ENCODE data around the gene SAAL1.
"Not testable (repeated sequence)": the region's sequence is repeated elsewhere in the genome, so short reads cannot be mapped to it uniquely, and the experiment has no call there.

SAAL1 gene

GRCh38 chr11:18137186-18137800 lies 31.4 kb upstream of the SAAL1 start:
- H3K4me2 ChIP-seq (ENCODE audit: low read depth, low read length, poor library complexity, severe bottlenecking): no peak overlapping the region
- H3K9me2 ChIP-seq (replicated peaks; ENCODE audit: insufficient read depth, low read length): no peaks in the 10 kb centered on the region
- TF ChIP-seq CTCF (IDR thresholded peaks at IDR 0.05; ENCODE audit: insufficient read depth, low read length, poor library complexity, severe bottlenecking) (no peak), EZH2phosphoT487 (conservative IDR thresholded peaks at IDR 0.05; ENCODE audit: low read length) (no peak)
- no peaks in the 10 kb centered on the region for H3K9me3 ChIP-seq (ENCODE audit: insufficient read depth, low read length)
- H3K27me3 ChIP-seq (ENCODE audit: low read length): no peaks in the 10 kb centered on the region
- no peak overlapping the region for H2AFZ ChIP-seq (ENCODE audit: low read depth, low read length, severe bottlenecking)
- H4K20me1 ChIP-seq (ENCODE audit: low read depth, low read length): no peaks in the 10 kb centered on the region
- H3K27ac ChIP-seq (ENCODE audit: low read depth, low read length): no peak overlapping the region
- H3K36me3 ChIP-seq (ENCODE audit: low read length): no peaks in the 10 kb centered on the region
- no peaks in the 10 kb centered on the region for H3F3A ChIP-seq (ENCODE audit: insufficient read depth)
- H3K9ac ChIP-seq (ENCODE audit: low read length): no peak overlapping the region
- H3K4me3 ChIP-seq (ENCODE audit: insufficient read depth, low read length, poor library complexity, severe bottlenecking): no peak overlapping the region
- H3K79me2 ChIP-seq (ENCODE audit: insufficient read depth, low read length): no peaks in the 10 kb centered on the region

- Histone ChIP-seq H2AFZ (ENCODE audit: low read depth, low read length, severe bottlenecking) (no peak overlapping the region), H4K20me1 (ENCODE audit: low read depth, low read length) (no peaks in the 10 kb centered on the region), H3K9me2 (replicated peaks; ENCODE audit: insufficient read depth, low read length) (no peaks in the 10 kb centered on the region), H3K4me3 (ENCODE audit: insufficient read depth, low read length, poor library complexity, severe bottlenecking) (no peak overlapping the region), H3K27me3 (ENCODE audit: low read length) (no peaks in the 10 kb centered on the region), H3K9me3 (ENCODE audit: insufficient read depth, low read length) (no peaks in the 10 kb centered on the region), H3K79me2 (ENCODE audit: insufficient read depth, low read length) (no peaks in the 10 kb centered on the region), H3K36me3 (ENCODE audit: low read length) (no peaks in the 10 kb centered on the region), H3K4me2 (ENCODE audit: low read depth, low read length, poor library complexity, severe bottlenecking) (no peak overlapping the region), H3F3A (ENCODE audit: insufficient read depth) (no peaks in the 10 kb centered on the region), H3K27ac (ENCODE audit: low read depth, low read length) (no peak overlapping the region), H3K9ac (ENCODE audit: low read length) (no peak overlapping the region)
- TF ChIP-seq EZH2phosphoT487 (conservative IDR thresholded peaks at IDR 0.05; ENCODE audit: low read length): no peak
- no peak for TF ChIP-seq CTCF (IDR thresholded peaks at IDR 0.05; ENCODE audit: insufficient read depth, low read length, poor library complexity, severe bottlenecking)
Observed at GRCh38 chr11:18135308-18135707, 29.4 kb upstream of the SAAL1 start.

- no peaks in the 10 kb centered on the region for H3K9me3 ChIP-seq (ENCODE audit: insufficient read depth, low read length)
- no peaks in the 10 kb centered on the region for H4K20me1 ChIP-seq (ENCODE audit: low read depth, low read length)
- no peaks in the 10 kb centered on the region for H3K9me2 ChIP-seq (replicated peaks; ENCODE audit: insufficient read depth, low read length)
- H3K27ac ChIP-seq (ENCODE audit: low read depth, low read length): no peak within 1 kb of the TSS
- no peak within 1 kb of the TSS for H3K9ac ChIP-seq (ENCODE audit: low read length)
- no peaks in the 10 kb centered on the region for H3K27me3 ChIP-seq (ENCODE audit: low read length)
- H3K79me2 ChIP-seq (ENCODE audit: insufficient read depth, low read length): no peaks in the 10 kb centered on the region
- H3K4me3 ChIP-seq (ENCODE audit: insufficient read depth, low read length, poor library complexity, severe bottlenecking): no peak within 1 kb of the TSS
- no peaks in the 10 kb centered on the region for H3K36me3 ChIP-seq (ENCODE audit: low read length)
- no peak within 1 kb of the TSS for H3K4me2 ChIP-seq (ENCODE audit: low read depth, low read length, poor library complexity, severe bottlenecking)
- H3F3A ChIP-seq (ENCODE audit: insufficient read depth): no peaks in the 10 kb centered on the region
- no peak for TF ChIP-seq CTCF (IDR thresholded peaks at IDR 0.05; ENCODE audit: insufficient read depth, low read length, poor library complexity, severe bottlenecking)
- TF ChIP-seq EZH2phosphoT487 (conservative IDR thresholded peaks at IDR 0.05; ENCODE audit: low read length): no peak
- H2AFZ ChIP-seq (ENCODE audit: low read depth, low read length, severe bottlenecking): no peak within 1 kb of the TSS
Observed at GRCh38 chr11:18132341-18132740, 26.5 kb upstream of the SAAL1 start, which contains the start of gene MRGPRX3. MRGPRX3 (plus strand) TSS chr11:18132571; CDS start chr11:18137203, 4,632 bp downstream.

- not testable (repeated sequence) for H3K27me3 ChIP-seq (ENCODE audit: low read length); H3K4me2 ChIP-seq (ENCODE audit: low read depth, low read length, poor library complexity, severe bottlenecking); H4K20me1 ChIP-seq (ENCODE audit: low read depth, low read length); H3K9me2 ChIP-seq (replicated peaks; ENCODE audit: insufficient read depth, low read length); H3K79me2 ChIP-seq (ENCODE audit: insufficient read depth, low read length); H3K9me3 ChIP-seq (ENCODE audit: insufficient read depth, low read length); H3K4me3 ChIP-seq (ENCODE audit: insufficient read depth, low read length, poor library complexity, severe bottlenecking); H3K9ac ChIP-seq (ENCODE audit: low read length); H3K27ac ChIP-seq (ENCODE audit: low read depth, low read length); H3F3A ChIP-seq (ENCODE audit: insufficient read depth); H3K36me3 ChIP-seq (ENCODE audit: low read length); H2AFZ ChIP-seq (ENCODE audit: low read depth, low read length, severe bottlenecking)
Observed at GRCh38 chr11:18131115-18131514, 25.2 kb upstream of the SAAL1 start.

- not testable (repeated sequence) for H3F3A ChIP-seq (ENCODE audit: insufficient read depth)
Observed at GRCh38 chr11:18121331-18121828, 15.5 kb upstream of the SAAL1 start.

More at GRCh38 chr11:18121331-18121828, 15.5 kb upstream of the SAAL1 start:
- H2AFZ ChIP-seq (ENCODE audit: low read depth, low read length, severe bottlenecking); H3K4me2 ChIP-seq (ENCODE audit: low read depth, low read length, poor library complexity, severe bottlenecking); H3K9me3 ChIP-seq (ENCODE audit: insufficient read depth, low read length); H3K27me3 ChIP-seq (ENCODE audit: low read length); H3K36me3 ChIP-seq (ENCODE audit: low read length); H3K27ac ChIP-seq (ENCODE audit: low read depth, low read length); H3K4me3 ChIP-seq (ENCODE audit: insufficient read depth, low read length, poor library complexity, severe bottlenecking); H3K9ac ChIP-seq (ENCODE audit: low read length); H3K9me2 ChIP-seq (replicated peaks; ENCODE audit: insufficient read depth, low read length); H4K20me1 ChIP-seq (ENCODE audit: low read depth, low read length); H3K79me2 ChIP-seq (ENCODE audit: insufficient read depth, low read length): not testable (repeated sequence)

All from SU-DHL-6 (cell line).